Gastroesophageal sphincter (tissue), 4 donors: ENCODE measurements around the gene ARMC2. TPM values are rescaled to one million over a fixed set of nuclear protein-coding genes. Genes with fewer than 3 reads are reported as not detected.

Experiments
- ATAC-seq: fragments of 150-250 bp; one replicate; pipeline ENCODE4 v1.9.1; 2016; ENCODE audit warnings: mild to moderate bottlenecking, moderate library complexity
- H3K27ac ChIP-seq, 4 donors: fragments of 200-600 bp; sonication (generic) in 3 of 4; 1 replicate in 3 of 4; 2 replicates in 1 of 4; pipeline ENCODE4 v1.5.1; 2016 to 2019
- H3K27me3 ChIP-seq: fragments of 200-600 bp; sonication (generic); one replicate; pipeline ENCODE4 v1.5.1; 2019
- H3K36me3 ChIP-seq, 2 donors: fragments of 200-600 bp; sonication (generic); one replicate each; pipeline ENCODE4 v1.5.1; 2019; ENCODE audit warnings: control low read depth in 1 of 2
- H3K4me1 ChIP-seq, 3 donors: fragments of 200-600 bp; sonication (generic); 1 replicate in 2 of 3; 2 replicates in 1 of 3; pipeline ENCODE4 v1.5.1; 2016 to 2019; ENCODE audit warnings: control low read depth in 2 of 3
- H3K4me3 ChIP-seq, 2 donors: fragments of 200-600 bp; sonication (generic); one replicate each; pipeline ENCODE4 v1.5.1; 2019; ENCODE audit warnings: mild to moderate bottlenecking in 1 of 2, moderate library complexity in 1 of 2
- H3K9me3 ChIP-seq, 3 donors: fragments of 200-600 bp; sonication (generic); one replicate each; pipeline ENCODE4 v1.5.1; 2017 to 2019; ENCODE audit warnings: control low read depth in 2 of 3
- CTCF ChIP-seq, 4 experiments: fragments of 200-600 bp in 2 of 4; fragments of 450-650 bp in 2 of 4; sonication (generic) in 1 of 4; IDR thresholded peaks; one replicate each; pipeline ENCODE4 v1.5.1; 2017 to 2019; ENCODE audit warnings: antibody characterized with exemption in 4 of 4, mild to moderate bottlenecking in 2 of 4, moderate library complexity in 2 of 4
- EP300 ChIP-seq: sonication (generic); formaldehyde crosslinking; IDR thresholded peaks from one replicate; pipeline ENCODE4 v1.6.1; 2017; ENCODE audit warnings: antibody characterized with exemption, mild to moderate bottlenecking
- POLR2A ChIP-seq, 2 donors: fragments of 450-650 bp; IDR thresholded peaks; one replicate each; pipeline ENCODE4 v1.6.1; 2017; ENCODE audit warnings: antibody characterized with exemption in 2 of 2, mild to moderate bottlenecking in 2 of 2, moderate library complexity in 1 of 2
- POLR2AphosphoS5 ChIP-seq: sonication (generic); formaldehyde crosslinking; IDR thresholded peaks from one replicate; pipeline ENCODE4 v1.6.1; 2017; ENCODE audit warnings: antibody characterized with exemption
- WGBS, 2 donors: methylation state at CpG; one replicate each; pipeline ENCODE4 v1.1.5; 2018; ENCODE audit warnings: low coverage in 1 of 2; 5-methylcytosine and 5-hydroxymethylcytosine counted together
- total RNA-seq, 4 donors: library from RNA; depleted of rRNA; stranded (reverse); fragments of >200 nt; gene quantifications; one replicate each; pipeline ENCODE4 v1.1.0, GENCODE V29; 2016

The ARMC2 gene
- total RNA-seq, 4 donors from 2014 or later = 2.8 to 3.9 (median 3.5) TPM

DNA sequence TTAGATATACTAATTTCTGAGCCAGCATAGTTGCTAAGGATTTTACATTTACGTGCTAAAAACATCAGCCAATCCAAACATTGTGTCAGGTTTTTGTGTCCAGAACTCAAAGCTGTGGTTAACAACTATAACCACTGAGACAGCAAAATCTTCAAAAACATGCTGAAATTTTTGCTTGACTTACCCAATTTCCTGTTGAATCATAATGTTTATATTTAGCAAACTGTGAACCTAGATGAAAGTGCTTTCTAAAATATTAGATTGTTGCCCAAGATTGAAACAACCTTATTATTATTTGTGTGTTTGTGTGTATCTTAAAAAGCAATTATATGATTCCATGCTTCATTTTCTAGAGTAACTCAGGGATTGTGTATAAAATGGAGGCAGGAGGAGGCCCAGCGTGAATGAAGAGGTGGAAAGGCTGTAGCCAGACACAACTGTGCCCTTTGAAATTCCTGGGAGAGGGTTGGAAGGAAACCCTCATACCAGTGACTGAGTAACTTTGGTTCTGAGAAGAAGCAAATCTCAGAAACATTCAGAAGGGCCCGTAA, 48.0 kb downstream of the ARMC2 start:
- peaks cover 0 to 32% (median 0%) of the 10 kb centered on the region in 3 donors for H3K4me1 ChIP-seq
- no peak overlapping the region for H3K4me3 ChIP-seq
- H3K27me3 ChIP-seq = no peaks in the 10 kb centered on the region
- TF ChIP-seq EP300 = no peak
- H3K27ac ChIP-seq = peak overlapping the region in 3 of 4 donors; percentile 49 to 65 (median 64)
- peaks cover 0 to 5% of the 10 kb centered on the region in 2 donors for H3K36me3 ChIP-seq
- ATAC-seq = peak; percentile 70
- WGBS, 2 donors = 57 to 66% methylated on average over 3 of the region's 3 CpGs
- no peaks in the 10 kb centered on the region for H3K9me3 ChIP-seq

DNA sequence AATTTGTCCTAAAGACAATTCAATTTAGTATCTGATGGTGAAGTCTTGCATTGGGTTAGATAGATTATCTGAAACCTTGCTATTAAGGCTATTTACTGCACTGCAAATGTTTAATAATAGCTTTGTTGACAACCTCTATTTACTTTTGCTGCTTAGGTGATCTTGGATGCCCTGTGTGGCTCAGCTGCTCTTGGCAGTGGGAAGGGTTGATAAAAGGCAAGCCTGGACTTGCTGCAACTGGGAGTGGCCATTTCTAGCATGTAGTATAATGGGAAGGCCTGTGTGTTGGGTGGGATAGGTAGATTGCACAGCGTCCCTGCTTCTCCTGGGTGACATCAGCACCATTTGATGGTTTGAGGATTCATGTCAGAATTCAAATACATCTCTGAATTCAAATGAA, 49.1 kb downstream of the ARMC2 start:
- no peak for ATAC-seq

GRCh38 chr6:108902382-108902792, 54.2 kb downstream of the ARMC2 start:
- Histone ChIP-seq H3K27ac (peak overlapping the region in 2 of 4 donors; percentile 4 to 19), H3K4me1 (peaks cover 0 to 7% (median 0%) of the 10 kb centered on the region in 3 donors), H3K27me3 (no peaks in the 10 kb centered on the region), H3K4me3 (no peak overlapping the region), H3K36me3 (peaks cover 0 to 5% of the 10 kb centered on the region in 2 donors), H3K9me3 (no peaks in the 10 kb centered on the region)
- TF ChIP-seq CTCF (IDR thresholded peaks at IDR 0.05) (no peak), EP300 (no peak), POLR2AphosphoS5 (no peak), POLR2A (IDR thresholded peaks at IDR 0.05) (no peak)
- no peak for ATAC-seq

More for the DNA sequence above, 49.1 kb downstream of the ARMC2 start:
- H3K36me3 ChIP-seq = peaks cover 0 to 5% of the 10 kb centered on the region in 2 donors
- H3K4me3 ChIP-seq = no peak overlapping the region
- H3K27me3 ChIP-seq = no peaks in the 10 kb centered on the region
- 69 to 100% methylated on average over 1 of the region's 1 CpG for WGBS, 2 donors
- no peak overlapping the region for H3K27ac ChIP-seq
- H3K4me1 ChIP-seq = peaks cover 0 to 38% (median 0%) of the 10 kb centered on the region in 3 donors
- TF ChIP-seq EP300 (no peak), POLR2A (IDR thresholded peaks at IDR 0.05) (no peak), POLR2AphosphoS5 (no peak), CTCF (IDR thresholded peaks at IDR 0.05) (no peak)
- H3K9me3 ChIP-seq = no peaks in the 10 kb centered on the region

- no peak for TF ChIP-seq POLR2A (IDR thresholded peaks at IDR 0.05)
- TF ChIP-seq EP300 = no peak
- Histone ChIP-seq H3K9me3 (no peaks in the 10 kb centered on the region), H3K27me3 (no peaks in the 10 kb centered on the region), H3K36me3 (peaks cover 0 to 5% of the 10 kb centered on the region in 2 donors), H3K4me1 (peaks cover 0 to 6% (median 0%) of the 10 kb centered on the region in 3 donors), H3K4me3 (no peak overlapping the region), H3K27ac (no peak overlapping the region)
- WGBS, 2 donors = 87 to 100% methylated on average over 1 of the region's 1 CpG
- no peak for ATAC-seq
Observed at GRCh38 chr6:108903796-108904195, 55.6 kb downstream of the ARMC2 start.

- H3K36me3 ChIP-seq = peaks cover 0 to 5% of the 10 kb centered on the region in 2 donors
- no peaks in the 10 kb centered on the region for H3K27me3 ChIP-seq
- no peaks in the 10 kb centered on the region for H3K9me3 ChIP-seq
- H3K4me3 ChIP-seq = no peak overlapping the region
- ATAC-seq = no peak
- H3K27ac ChIP-seq = no peak overlapping the region
- peaks cover 0 to 6% (median 0%) of the 10 kb centered on the region in 3 donors for H3K4me1 ChIP-seq
- TF ChIP-seq POLR2AphosphoS5 (no peak), EP300 (no peak), POLR2A (IDR thresholded peaks at IDR 0.05) (no peak), CTCF (IDR thresholded peaks at IDR 0.05) (no peak)
- WGBS, 2 donors = 69 to 74% methylated on average over 3 of the region's 3 CpGs
Observed at GRCh38 chr6:108904741-108905140, 56.5 kb downstream of the ARMC2 start.
